GM18858 (cell line): Measurements from ENCODE around the gene SRRM4.

Source experiments
- ATAC-seq: cut with Tn5 transposase; IDR thresholded peaks from one replicate; pipeline ENCODE4 v1.9.1; 2021; ENCODE audit not compliant: unreplicated experiment

Gene SRRM4

DNA sequence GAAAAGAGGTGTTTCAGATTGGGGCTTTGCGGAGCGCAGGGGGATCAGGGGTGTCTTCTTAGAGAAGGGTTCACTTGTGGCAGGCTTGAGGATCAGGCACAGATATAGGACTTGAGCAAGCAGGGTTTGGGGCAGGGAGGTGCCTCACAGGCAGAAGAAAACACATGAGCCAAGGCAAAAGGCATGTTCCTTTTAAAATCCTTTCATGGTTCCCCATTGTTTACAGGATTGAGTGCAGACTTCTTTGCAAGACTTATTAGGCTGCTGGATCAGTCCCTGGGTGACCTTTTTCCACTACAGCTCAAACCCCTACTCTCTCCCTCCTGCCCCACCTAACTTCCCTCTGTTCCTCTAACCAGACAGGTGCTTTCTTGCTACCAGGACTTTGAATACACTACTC, 217.1 kb downstream of the SRRM4 start:
- no peak for ATAC-seq

DNA sequence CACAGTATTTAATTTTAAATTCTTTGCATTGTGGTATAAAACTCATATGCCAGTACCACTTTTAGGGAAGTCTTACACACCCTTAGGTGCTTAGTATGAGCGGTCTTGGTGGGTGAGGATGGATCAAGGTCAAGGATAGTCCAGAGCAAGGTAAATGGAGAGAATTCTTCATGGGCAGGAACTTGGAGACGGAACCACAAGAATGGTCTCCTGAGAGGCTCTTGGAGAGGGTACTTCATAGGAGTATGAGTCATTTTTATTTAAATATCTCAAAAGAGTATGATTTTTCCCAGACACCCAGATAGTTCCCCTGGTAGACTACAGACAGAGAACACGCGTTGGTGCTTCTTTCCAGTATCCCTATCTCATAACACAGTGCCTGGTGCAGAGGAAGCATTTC, 219.3 kb downstream of the SRRM4 start:
- no peak for ATAC-seq

GRCh38 chr12:119201789-119202543, 220.6 kb downstream of the SRRM4 start:
- no peak for ATAC-seq

DNA sequence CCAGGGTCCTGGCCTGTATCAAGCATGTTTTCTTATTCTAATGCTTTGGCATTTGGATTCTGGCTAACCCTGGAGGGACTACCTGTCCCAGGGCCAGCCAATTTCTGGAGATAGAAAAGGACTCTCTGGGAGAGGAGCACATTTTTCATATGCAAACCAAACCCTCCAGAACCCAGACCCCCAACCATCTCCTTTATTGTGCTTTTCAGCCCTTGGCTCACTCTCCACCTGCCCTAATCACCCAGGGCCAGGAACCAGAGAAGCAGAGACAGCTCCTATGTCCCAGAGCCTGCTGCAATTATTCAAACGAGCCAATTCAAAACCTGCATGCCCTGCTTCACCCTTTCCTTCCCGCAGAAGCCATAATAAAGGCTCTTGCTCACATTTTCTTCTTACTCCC, 221.2 kb downstream of the SRRM4 start:
- ATAC-seq: no peak

DNA sequence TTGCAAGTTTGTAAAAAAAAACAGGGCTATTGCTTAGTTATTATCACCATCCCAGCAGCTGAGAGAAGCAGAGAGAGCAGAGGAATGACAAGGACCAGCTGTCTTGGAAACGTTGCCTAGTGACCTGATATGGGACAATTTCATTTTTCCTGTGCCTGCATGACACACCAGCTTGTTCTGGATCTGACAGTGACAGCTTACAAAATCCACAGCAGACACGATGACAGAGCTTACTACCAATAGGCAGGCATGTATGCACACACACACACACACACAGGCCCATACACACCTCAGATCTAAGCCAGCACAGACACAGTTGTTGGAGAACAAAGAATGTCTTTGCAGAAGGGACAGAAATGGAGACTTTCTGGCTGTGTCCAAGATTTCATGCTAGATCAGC, 222.8 kb downstream of the SRRM4 start:
- no peak for ATAC-seq

GRCh38 chr12:119204671-119205285, 223.4 kb downstream of the SRRM4 start:
- no peak for ATAC-seq

DNA sequence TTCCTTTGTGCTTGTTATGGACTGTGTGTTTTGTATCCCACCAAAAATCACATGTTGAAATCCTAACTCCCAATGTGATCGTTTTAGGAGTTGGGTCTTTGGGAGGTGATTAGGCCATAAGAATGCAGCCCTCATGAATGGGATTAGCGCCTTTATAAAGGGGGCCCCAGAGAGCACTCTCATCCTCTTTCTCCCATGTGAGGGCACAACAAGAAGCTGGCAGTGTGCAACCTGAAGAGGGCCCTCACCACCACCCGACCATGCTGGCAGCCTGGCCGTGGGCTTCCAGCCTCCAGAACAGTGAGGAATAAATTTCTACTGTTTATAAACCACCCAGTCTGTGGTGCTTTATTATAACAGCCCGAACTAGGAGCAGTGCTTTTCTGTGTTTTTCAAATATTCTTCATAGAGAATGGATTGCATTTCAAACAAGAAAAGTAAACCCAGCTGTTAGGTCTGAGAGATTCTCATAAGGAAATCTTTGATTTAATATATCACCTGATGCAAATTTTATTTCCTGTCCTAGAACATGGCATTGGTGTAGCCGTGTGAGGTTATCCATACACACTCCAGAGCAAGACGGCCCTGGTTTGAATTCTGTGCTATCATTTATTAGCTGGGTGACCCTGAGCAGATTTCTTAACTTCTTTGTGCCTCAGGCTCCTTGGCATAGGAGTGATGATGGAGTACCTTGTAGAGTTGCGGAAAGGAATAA, 225.2 kb downstream of the SRRM4 start:
- ATAC-seq: no peak

GRCh38 chr12:119207063-119207560, 225.8 kb downstream of the SRRM4 start:
- ATAC-seq: no peak

GRCh38 chr12:119208626-119209061, 227.3 kb downstream of the SRRM4 start:
- no peak for ATAC-seq

GRCh38 chr12:119211884-119212283, 230.5 kb downstream of the SRRM4 start:
- no peak for ATAC-seq
